Measurements from ENCODE around the gene NCR3LG1.

- no peak for TF ChIP-seq CTCF (IDR thresholded peaks at IDR 0.05)
- no peak for TF ChIP-seq POLR2A (IDR thresholded peaks at IDR 0.05)
Measured at GRCh38 chr11:17399236-17399635, 47.6 kb downstream of the NCR3LG1 start.
